Measurements from ENCODE around the gene IL32.

The IL32 gene

GRCh38 chr16:3113765-3114479 lies 48.5 kb downstream of the IL32 start:
- H2AFZ ChIP-seq (ENCODE audit: low read depth, low read length), result no peak overlapping the region
- H2BK12ac ChIP-seq (ENCODE audit: low read length in 2 of 2), result no peak overlapping the region
- peak overlapping the region in 1 of 2 experiments; percentile 94 for H3K4me3 ChIP-seq (ENCODE audit: insufficient read depth in 1 of 2, low read depth in 1 of 2, low read length in 2 of 2)
- H3K36me3 ChIP-seq (ENCODE audit: control insufficient read depth in 1 of 2, insufficient read depth in 2 of 2, low read depth in 1 of 2, low read length in 2 of 2), result peaks cover 31 to 34% of the 10 kb centered on the region in 2 experiments
- H2BK120ac ChIP-seq (ENCODE audit: low read depth, low read length), result no peak overlapping the region
- H3K9ac ChIP-seq (ENCODE audit: low read length), result peak overlapping the region; percentile 85
- no peak overlapping the region for H4K8ac ChIP-seq (ENCODE audit: low read length)
- no peak overlapping the region for H3K18ac ChIP-seq (ENCODE audit: low read depth in 1 of 2, low read length in 2 of 2)
- no peaks in the 10 kb centered on the region for H3K27me3 ChIP-seq (ENCODE audit: control insufficient read depth in 1 of 2, insufficient read depth in 1 of 2, low read length in 2 of 2)
- no peak overlapping the region for H3K27ac ChIP-seq (ENCODE audit: low read length, poor library complexity, severe bottlenecking)
- 72% methylated on average over 15 of the region's 17 CpGs for WGBS
- H3K4me2 ChIP-seq (ENCODE audit: low read length, poor library complexity, severe bottlenecking), result peak overlapping the region; percentile 79
- H3K14ac ChIP-seq (ENCODE audit: low read length in 2 of 2), result no peak overlapping the region
- no peak overlapping the region for H2BK5ac ChIP-seq (ENCODE audit: low read depth, low read length, poor library complexity, severe bottlenecking)
- H3K9me3 ChIP-seq (ENCODE audit: control insufficient read depth, low read length), result no peaks in the 10 kb centered on the region
- peaks cover 24% of the 10 kb centered on the region for H3K4me1 ChIP-seq (ENCODE audit: control insufficient read depth, insufficient read depth, low read depth, low read length)
- no peak overlapping the region for H3K23ac ChIP-seq (ENCODE audit: low read length in 2 of 2)
- peak; percentile 38 for DNase-seq
- no peak overlapping the region for H2AK5ac ChIP-seq (ENCODE audit: low read length, severe bottlenecking)
- no peak overlapping the region for H4K91ac ChIP-seq (ENCODE audit: low read length)
- H3K4ac ChIP-seq (ENCODE audit: low read depth in 1 of 2, low read length in 2 of 2), result no peak overlapping the region
- peaks cover 46% of the 10 kb centered on the region for H3K79me1 ChIP-seq (replicated peaks; ENCODE audit: low read length, poor library complexity, severe bottlenecking)
- no peak overlapping the region for H2BK15ac ChIP-seq (ENCODE audit: low read depth, poor library complexity, severe bottlenecking)

- Histone ChIP-seq H3K18ac (ENCODE audit: low read depth in 1 of 2, low read length in 2 of 2) (no peak overlapping the region), H3K4me3 (ENCODE audit: insufficient read depth in 1 of 2, low read depth in 1 of 2, low read length in 2 of 2) (no peak overlapping the region), H2AFZ (ENCODE audit: low read depth, low read length) (no peak overlapping the region), H3K4me2 (ENCODE audit: low read length, poor library complexity, severe bottlenecking) (no peak overlapping the region), H2BK120ac (ENCODE audit: low read depth, low read length) (no peak overlapping the region), H3K9me3 (ENCODE audit: control insufficient read depth, low read length) (no peaks in the 10 kb centered on the region), H3K4me1 (ENCODE audit: control insufficient read depth, insufficient read depth, low read depth, low read length) (peaks cover 24% of the 10 kb centered on the region), H2BK5ac (ENCODE audit: low read depth, low read length, poor library complexity, severe bottlenecking) (no peak overlapping the region), H2AK5ac (ENCODE audit: low read length, severe bottlenecking) (no peak overlapping the region), H3K27ac (ENCODE audit: low read length, poor library complexity, severe bottlenecking) (no peak overlapping the region), H3K9ac (ENCODE audit: low read length) (no peak overlapping the region), H4K8ac (ENCODE audit: low read length) (no peak overlapping the region), H2BK12ac (ENCODE audit: low read length in 2 of 2) (no peak overlapping the region), H3K23ac (ENCODE audit: low read length in 2 of 2) (no peak overlapping the region), H4K91ac (ENCODE audit: low read length) (no peak overlapping the region), H3K27me3 (ENCODE audit: control insufficient read depth in 1 of 2, insufficient read depth in 1 of 2, low read length in 2 of 2) (no peaks in the 10 kb centered on the region), H3K4ac (ENCODE audit: low read depth in 1 of 2, low read length in 2 of 2) (no peak overlapping the region), H2BK15ac (ENCODE audit: low read depth, poor library complexity, severe bottlenecking) (no peak overlapping the region), H3K36me3 (ENCODE audit: control insufficient read depth in 1 of 2, insufficient read depth in 2 of 2, low read depth in 1 of 2, low read length in 2 of 2) (peaks cover 41 to 45% of the 10 kb centered on the region in 2 experiments), H3K14ac (ENCODE audit: low read length in 2 of 2) (no peak overlapping the region), H3K79me1 (replicated peaks; ENCODE audit: low read length, poor library complexity, severe bottlenecking) (peaks cover 52% of the 10 kb centered on the region)
- DNase-seq, result no peak
- WGBS, result 97% methylated on average over 12 of the region's 12 CpGs
These were observed 49.6 kb downstream of the IL32 start for GRCh38 chr16:3115003-3115402.

GRCh38 chr16:3115561-3115960 lies 50.1 kb downstream of the IL32 start:
- H3K4me1 ChIP-seq (ENCODE audit: control insufficient read depth, insufficient read depth, low read depth, low read length), result peaks cover 24% of the 10 kb centered on the region
- H3K23ac ChIP-seq (ENCODE audit: low read length in 2 of 2), result no peak overlapping the region
- H3K36me3 ChIP-seq (ENCODE audit: control insufficient read depth in 1 of 2, insufficient read depth in 2 of 2, low read depth in 1 of 2, low read length in 2 of 2), result peaks cover 44 to 50% of the 10 kb centered on the region in 2 experiments
- no peak overlapping the region for H4K91ac ChIP-seq (ENCODE audit: low read length)
- no peak overlapping the region for H3K14ac ChIP-seq (ENCODE audit: low read length in 2 of 2)
- H3K27me3 ChIP-seq (ENCODE audit: control insufficient read depth in 1 of 2, insufficient read depth in 1 of 2, low read length in 2 of 2), result no peaks in the 10 kb centered on the region
- no peak overlapping the region for H3K4me2 ChIP-seq (ENCODE audit: low read length, poor library complexity, severe bottlenecking)
- no peaks in the 10 kb centered on the region for H3K9me3 ChIP-seq (ENCODE audit: control insufficient read depth, low read length)
- H3K4ac ChIP-seq (ENCODE audit: low read depth in 1 of 2, low read length in 2 of 2), result no peak overlapping the region
- no peak overlapping the region for H3K27ac ChIP-seq (ENCODE audit: low read length, poor library complexity, severe bottlenecking)
- 86% methylated on average over 13 of the region's 14 CpGs for WGBS
- H2BK5ac ChIP-seq (ENCODE audit: low read depth, low read length, poor library complexity, severe bottlenecking), result no peak overlapping the region
- no peak overlapping the region for H2AFZ ChIP-seq (ENCODE audit: low read depth, low read length)
- no peak overlapping the region for H2AK5ac ChIP-seq (ENCODE audit: low read length, severe bottlenecking)
- H3K4me3 ChIP-seq (ENCODE audit: insufficient read depth in 1 of 2, low read depth in 1 of 2, low read length in 2 of 2), result no peak overlapping the region
- no peak overlapping the region for H2BK120ac ChIP-seq (ENCODE audit: low read depth, low read length)
- no peak overlapping the region for H2BK15ac ChIP-seq (ENCODE audit: low read depth, poor library complexity, severe bottlenecking)
- H2BK12ac ChIP-seq (ENCODE audit: low read length in 2 of 2), result no peak overlapping the region
- no peak overlapping the region for H3K18ac ChIP-seq (ENCODE audit: low read depth in 1 of 2, low read length in 2 of 2)
- DNase-seq, result no peak
- peaks cover 57% of the 10 kb centered on the region for H3K79me1 ChIP-seq (replicated peaks; ENCODE audit: low read length, poor library complexity, severe bottlenecking)
- no peak overlapping the region for H3K9ac ChIP-seq (ENCODE audit: low read length)
- H4K8ac ChIP-seq (ENCODE audit: low read length), result no peak overlapping the region

GRCh38 chr16:3118204-3118790 lies 52.9 kb downstream of the IL32 start:
- H3K9me3 ChIP-seq (ENCODE audit: control insufficient read depth, low read length), result no peaks in the 10 kb centered on the region
- no peak overlapping the region for H2BK5ac ChIP-seq (ENCODE audit: low read depth, low read length, poor library complexity, severe bottlenecking)
- no peak overlapping the region for H3K14ac ChIP-seq (ENCODE audit: low read length in 2 of 2)
- H3K4me3 ChIP-seq (ENCODE audit: insufficient read depth in 1 of 2, low read depth in 1 of 2, low read length in 2 of 2), result no peak overlapping the region
- H2AK5ac ChIP-seq (ENCODE audit: low read length, severe bottlenecking), result no peak overlapping the region
- DNase-seq, result no peak
- H3K4ac ChIP-seq (ENCODE audit: low read depth in 1 of 2, low read length in 2 of 2), result no peak overlapping the region
- no peak overlapping the region for H3K18ac ChIP-seq (ENCODE audit: low read depth in 1 of 2, low read length in 2 of 2)
- H3K36me3 ChIP-seq (ENCODE audit: control insufficient read depth in 1 of 2, insufficient read depth in 2 of 2, low read depth in 1 of 2, low read length in 2 of 2), result peaks cover 48 to 63% of the 10 kb centered on the region in 2 experiments
- no peak overlapping the region for H4K8ac ChIP-seq (ENCODE audit: low read length)
- H3K9ac ChIP-seq (ENCODE audit: low read length), result no peak overlapping the region
- H3K4me2 ChIP-seq (ENCODE audit: low read length, poor library complexity, severe bottlenecking), result no peak overlapping the region
- H2AFZ ChIP-seq (ENCODE audit: low read depth, low read length), result no peak overlapping the region
- no peak overlapping the region for H3K27ac ChIP-seq (ENCODE audit: low read length, poor library complexity, severe bottlenecking)
- H3K79me1 ChIP-seq (replicated peaks; ENCODE audit: low read length, poor library complexity, severe bottlenecking), result peaks cover 51% of the 10 kb centered on the region
- 94% methylated on average over 16 of the region's 16 CpGs for WGBS
- H3K23ac ChIP-seq (ENCODE audit: low read length in 2 of 2), result no peak overlapping the region
- no peaks in the 10 kb centered on the region for H3K27me3 ChIP-seq (ENCODE audit: control insufficient read depth in 1 of 2, insufficient read depth in 1 of 2, low read length in 2 of 2)
- H2BK12ac ChIP-seq (ENCODE audit: low read length in 2 of 2), result no peak overlapping the region
- H3K4me1 ChIP-seq (ENCODE audit: control insufficient read depth, insufficient read depth, low read depth, low read length), result peaks cover 13% of the 10 kb centered on the region
- H2BK15ac ChIP-seq (ENCODE audit: low read depth, poor library complexity, severe bottlenecking), result no peak overlapping the region
- no peak overlapping the region for H4K91ac ChIP-seq (ENCODE audit: low read length)
- H2BK120ac ChIP-seq (ENCODE audit: low read depth, low read length), result no peak overlapping the region
